NOMO-1 treated with DMSO at 0.1 percent for 48 hours (cell line): ENCODE measurements around the gene OR2H2.

Experiments used
- DNase-seq: peaks from one replicate; lab custom pipeline; 2025; ENCODE audit not compliant: unreplicated experiment; lab: John Stamatoyannopoulos, UW

The OR2H2 gene

DNA sequence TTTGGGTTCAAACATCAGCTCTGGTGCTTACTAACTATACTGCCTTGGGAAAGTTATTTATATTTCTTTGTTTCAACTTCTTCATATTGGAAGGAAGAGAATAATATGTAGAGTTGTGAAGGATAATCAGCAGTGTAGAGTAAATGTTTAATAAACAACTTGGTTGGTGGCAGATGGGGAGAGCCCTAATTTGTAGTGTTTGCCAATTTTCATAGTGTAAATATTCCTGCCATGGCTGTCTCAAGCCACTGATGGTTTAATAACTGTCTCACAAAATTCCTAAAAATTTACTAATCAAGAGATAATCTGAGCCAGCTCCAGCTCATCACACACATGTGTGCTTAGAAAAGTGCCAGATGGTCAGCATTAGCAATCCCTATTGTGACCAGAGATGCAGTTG lies at the start of gene OR2H2:
TSS of gene OR2H2 (plus strand) at position 301 of the 400 bp plus-strand sequence. CDS start 2,824 bp downstream, outside the sequence.
- DNase-seq = no peak

DNA sequence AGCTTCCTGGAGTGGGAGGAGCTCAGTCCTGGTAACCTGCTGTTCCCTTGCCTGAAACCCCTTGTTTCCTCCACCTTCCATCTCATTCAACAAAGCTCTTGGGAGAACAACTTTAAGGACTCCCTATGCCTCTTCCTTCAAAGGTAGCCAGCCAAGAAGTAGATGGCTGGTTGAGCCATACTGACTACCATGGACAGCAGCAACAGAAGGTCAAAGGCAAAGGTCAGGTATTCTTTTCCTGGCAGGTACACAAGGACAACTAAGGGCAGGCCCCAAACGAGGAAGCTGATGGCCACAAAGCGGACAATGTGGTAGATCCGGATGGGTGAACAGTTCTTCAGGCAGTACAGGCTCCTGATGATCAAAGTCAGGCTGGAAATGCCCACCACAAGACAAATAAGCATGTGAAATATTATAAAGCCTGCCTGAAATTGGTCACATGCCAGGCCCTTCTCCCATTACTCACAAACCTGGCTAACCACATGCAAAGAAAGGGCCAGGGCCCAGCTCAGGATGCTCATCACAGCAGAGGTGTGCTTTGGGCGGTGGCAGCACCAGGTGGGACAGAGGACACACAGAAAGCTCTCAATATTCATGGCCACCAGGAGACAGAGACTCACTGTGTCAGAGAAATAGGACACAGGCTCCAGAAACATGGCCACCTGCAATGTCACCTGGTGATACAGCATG lies 47.1 kb upstream of the OR2H2 start:
- DNase-seq = no peak

DNA sequence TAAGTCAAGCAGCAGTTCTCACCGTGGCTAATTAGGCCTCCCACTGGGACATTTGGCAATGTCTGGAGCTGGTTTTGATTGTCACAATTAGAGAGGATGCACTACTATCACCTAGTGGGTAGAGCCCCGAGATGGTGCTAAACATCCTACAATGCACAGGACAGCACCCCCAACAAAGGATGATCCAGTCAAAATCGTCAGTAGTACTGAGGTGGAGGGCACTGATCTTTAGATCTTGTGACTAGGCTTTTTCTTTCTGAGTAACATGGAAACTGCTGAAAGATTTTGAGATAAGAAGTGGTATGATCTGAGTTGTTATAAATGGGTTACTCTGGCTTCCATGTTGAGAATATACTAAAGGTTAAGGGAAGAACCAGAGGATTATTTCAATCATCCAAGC lies 37.3 kb upstream of the OR2H2 start:
- no peak for DNase-seq

DNA sequence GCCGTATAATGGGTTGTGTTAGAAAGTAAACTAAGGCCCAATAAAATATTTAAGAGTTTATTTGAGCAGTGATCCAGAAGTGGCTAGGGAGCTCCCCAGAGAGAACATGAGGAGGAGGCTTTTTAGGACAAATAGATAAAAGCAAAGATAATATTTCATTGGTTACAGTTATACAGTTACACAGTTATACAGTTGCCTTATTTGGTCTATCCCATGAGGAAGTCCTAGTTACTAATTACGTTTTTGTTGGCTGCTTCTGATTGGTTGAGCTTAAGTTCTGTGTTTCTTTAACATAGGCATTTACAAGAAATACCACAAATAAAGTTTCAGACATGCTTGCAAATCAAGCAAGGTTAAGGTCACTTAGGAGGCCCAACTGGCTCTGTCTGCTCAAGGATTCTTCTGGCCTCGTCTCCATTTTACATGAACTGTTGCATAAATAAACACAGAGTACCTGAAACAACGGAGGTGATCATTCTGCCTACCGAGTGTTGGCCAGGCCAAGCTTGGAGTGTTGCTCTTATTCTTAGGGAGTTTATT lies 32.3 kb upstream of the OR2H2 start:
- peak; percentile 60 for DNase-seq

DNA sequence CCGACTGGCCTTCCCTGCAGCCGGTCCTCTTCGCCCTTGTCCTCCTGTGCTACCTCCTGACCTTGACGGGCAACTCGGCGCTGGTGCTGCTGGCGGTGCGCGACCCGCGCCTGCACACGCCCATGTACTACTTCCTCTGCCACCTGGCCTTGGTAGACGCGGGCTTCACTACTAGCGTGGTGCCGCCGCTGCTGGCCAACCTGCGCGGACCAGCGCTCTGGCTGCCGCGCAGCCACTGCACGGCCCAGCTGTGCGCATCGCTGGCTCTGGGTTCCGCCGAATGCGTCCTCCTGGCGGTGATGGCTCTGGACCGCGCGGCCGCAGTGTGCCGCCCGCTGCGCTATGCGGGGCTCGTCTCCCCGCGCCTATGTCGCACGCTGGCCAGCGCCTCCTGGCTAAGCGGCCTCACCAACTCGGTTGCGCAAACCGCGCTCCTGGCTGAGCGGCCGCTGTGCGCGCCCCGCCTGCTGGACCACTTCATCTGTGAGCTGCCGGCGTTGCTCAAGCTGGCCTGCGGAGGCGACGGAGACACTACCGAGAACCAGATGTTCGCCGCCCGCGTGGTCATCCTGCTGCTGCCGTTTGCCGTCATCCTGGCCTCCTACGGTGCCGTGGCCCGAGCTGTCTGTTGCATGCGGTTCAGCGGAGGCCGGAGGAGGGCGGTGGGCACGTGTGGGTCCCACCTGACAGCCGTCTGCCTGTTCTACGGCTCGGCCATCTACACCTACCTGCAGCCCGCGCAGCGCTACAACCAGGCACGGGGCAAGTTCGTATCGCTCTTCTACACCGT lies 31.5 kb upstream of the OR2H2 start:
- DNase-seq = peak; percentile 22

DNA sequence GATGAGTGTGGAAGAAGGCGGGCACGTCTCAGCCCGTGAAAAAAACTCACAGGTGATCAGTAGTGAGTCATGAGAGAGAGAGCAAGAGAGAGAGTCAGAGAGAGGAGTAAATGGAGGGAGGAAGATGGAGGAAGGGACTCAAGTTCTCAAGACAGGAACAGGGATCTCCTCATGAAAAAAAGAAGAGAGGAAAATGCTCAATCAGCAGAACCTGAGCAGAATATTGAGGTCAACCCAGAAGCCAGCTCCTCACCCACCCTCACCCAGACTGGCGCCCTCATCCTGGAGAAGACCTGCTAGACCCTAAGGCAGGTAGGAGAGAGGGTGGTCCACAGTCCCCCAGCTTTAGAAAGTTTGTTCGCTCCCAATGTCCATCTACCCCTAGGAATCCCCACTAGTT lies 30.2 kb upstream of the OR2H2 start:
- no peak for DNase-seq

DNA sequence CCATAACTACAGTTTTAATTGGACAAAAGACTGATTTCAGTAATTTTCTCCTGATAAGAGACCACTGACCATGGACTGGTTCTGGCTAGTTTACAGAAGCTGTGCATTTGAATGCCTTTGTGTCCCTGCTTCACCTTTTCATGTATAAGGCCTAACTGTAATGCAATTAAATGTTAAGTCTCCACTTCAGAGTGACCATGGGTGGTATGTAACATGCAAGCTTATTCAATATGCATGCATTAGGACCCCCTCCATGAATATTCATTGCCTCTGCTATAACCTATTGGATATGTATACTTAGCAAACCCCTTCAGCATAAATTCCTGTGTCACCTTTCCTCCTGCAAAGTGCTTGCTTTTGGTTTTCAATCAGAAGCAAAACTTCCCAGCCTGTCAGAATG lies 27.6 kb upstream of the OR2H2 start:
- DNase-seq = no peak

DNA sequence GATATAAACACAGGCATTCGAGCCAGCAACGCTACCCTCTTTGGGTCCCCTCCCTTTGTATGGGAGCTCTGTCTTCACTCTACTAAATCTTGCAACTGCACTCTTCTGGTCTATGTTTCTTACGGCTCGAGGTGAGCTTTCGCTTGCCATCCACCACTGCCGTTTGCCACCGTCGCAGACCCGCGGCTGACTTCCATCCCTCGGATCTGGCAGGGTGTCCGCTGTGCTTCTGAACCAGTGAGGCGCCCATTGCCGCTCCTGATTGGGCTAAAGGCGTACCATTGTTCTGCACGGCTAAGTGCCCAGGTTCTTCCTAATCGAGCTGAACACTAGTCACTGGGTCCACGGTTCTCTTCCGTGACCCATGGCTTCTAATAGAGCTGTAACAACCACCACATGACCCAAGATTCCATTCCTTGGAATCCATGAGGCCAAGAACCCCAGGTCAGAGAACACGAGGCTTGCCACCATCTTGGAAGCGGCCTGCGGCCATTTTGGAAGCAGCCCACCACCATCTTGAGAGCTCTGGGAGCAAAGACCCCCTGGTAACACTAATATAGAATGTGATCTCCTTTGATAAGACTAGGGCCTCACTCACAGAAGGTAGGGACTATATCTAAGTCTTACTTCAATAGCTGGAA lies 26.4 kb upstream of the OR2H2 start:
- DNase-seq = no peak

DNA sequence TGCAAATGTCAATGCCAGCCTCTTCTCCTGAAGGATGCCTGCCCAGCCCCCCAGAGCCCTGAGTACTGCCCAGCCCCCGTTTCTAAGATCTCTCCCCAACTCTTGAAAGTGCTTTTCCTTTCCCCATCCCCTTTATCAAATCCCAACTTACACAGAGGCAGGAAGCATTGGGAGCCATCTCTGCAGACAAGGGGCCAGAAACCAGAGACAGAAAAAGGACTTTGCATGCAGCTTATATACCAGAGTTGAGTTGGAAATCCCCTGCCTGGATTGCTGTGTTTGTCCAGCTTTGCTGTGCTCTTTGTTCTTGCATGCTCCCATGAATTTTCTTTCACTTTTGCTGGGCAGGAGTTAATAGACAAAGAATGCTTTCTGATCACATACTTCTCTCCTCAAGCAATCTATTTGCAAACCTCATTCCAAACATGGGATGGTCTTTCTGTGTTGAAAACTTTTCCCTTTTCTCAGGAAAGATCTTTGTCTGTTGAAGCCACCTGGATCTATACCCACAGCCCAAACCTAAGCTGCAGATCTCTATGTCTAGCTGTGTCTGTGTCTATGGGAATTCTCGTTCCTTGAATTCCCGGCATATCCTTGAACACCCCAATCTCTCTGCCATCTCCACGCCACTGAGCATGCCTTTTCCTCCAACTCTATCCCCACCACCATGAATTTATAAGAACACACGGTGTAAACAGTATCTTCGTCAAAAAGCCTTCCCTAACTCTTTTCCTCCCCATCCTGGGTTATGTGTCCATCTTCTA lies 25.2 kb upstream of the OR2H2 start, which contains the start of gene UBD:
TSS of gene UBD (minus strand) at position 209 of the 764 bp plus-strand sequence. CDS start at position 178, 31 bp downstream.
- no peak for DNase-seq

DNA sequence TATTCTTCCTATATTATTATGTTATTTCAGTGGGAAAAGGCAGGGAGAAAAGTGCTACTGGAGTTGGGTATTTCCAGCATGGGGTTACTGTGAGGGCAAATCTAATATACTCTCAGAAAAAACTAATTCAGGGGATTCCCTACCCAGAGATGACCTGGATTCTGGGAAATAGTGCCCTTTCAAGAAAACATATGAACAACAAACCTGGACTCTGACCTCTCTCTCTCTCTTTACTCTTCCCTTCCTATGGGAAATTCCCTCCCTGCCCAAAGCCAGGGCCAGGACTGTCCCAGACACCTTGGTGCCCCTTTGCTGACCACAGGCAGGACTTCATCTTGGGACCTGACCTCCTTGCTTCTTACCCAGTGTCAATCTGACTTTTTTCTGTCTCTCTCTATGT lies 23.8 kb upstream of the OR2H2 start:
- no peak for DNase-seq

DNA sequence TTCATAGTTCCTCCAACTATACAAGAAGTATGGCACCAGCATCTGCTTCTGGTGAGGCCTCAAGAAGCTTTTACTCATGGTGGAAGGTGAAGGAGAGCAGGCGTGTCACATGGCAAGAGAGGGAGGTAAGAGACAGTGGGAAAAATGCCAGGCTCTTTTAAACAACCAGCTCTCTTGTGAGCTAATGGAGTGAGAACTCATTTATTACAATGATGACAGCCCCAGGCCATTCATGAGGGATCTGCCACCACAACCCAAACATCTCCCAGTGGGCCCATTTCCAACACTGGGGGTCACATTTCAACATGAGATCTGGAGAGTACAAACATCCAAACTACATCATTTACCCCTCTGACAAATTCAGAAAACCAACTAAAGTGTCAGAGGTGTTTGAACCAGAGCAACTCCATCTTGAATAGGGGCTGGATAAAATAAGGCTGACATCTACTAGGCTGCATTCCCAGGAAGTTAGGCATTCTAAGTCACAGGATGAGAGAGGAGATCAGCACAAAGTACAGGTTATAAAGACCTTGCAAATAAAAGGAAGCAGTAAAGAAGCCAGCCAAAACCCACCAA lies 23.2 kb upstream of the OR2H2 start:
- DNase-seq = no peak

DNA sequence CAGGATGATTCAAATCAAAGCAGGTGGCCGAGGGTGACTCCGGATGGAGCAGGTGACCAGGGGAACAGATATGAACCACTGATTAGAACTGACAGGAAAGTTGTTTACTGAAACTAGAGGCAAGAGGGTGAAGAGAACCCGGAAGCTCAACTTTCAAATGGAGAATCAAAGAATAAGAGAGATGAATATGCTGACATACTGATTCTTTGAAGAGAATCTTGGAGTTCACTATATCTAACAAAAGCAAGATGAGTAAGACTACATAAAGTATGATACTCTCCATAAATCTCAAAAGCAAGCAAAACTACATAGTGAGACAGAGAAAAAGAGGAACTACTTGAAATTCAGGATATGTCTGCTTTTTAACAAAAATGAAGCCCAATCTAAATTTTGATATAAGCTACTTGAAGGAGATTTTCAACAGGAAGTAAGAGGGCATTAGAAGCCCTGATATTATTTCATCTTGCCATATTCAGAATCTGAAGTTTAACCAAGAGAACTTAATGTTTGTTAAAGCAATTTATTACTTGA lies 21.4 kb upstream of the OR2H2 start:
- peak; percentile 2 for DNase-seq

DNA sequence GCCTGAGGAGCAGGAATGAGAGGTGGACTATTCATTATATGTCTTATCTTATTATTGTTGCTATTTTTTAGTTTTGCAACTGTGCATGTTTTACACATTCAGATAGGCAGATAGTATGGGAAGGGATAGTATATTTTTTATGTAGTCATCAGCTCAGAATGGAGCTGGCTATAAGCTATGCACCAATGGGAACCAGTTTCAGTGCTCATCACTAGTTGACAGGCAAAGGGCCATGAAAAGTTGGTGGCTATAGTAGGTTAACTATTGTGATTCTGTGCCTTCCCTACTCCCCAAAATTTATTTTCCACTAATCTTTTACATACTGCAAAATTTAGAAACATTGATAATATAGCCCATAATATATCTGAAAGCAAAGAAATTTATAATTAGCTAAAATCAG lies 20.0 kb upstream of the OR2H2 start:
- no peak for DNase-seq

DNA sequence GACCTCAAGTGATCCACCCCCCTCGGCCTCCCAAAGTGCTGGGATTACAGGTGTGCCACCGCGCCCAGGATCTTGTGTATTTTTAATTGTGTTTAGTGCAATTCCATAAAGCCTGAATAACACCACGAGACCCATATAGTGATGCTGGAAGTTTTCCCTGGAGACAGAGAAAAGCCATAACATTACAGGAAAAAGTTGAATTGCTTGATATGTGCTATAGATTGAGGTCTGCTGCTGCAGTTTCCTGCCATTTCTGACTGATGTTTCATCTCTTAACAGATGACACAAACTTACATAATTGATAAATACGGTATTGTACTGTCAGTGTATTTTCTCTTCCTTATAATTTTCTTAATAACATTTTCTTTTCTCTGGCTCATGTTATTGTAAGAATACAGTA lies 18.1 kb upstream of the OR2H2 start:
- no peak for DNase-seq

DNA sequence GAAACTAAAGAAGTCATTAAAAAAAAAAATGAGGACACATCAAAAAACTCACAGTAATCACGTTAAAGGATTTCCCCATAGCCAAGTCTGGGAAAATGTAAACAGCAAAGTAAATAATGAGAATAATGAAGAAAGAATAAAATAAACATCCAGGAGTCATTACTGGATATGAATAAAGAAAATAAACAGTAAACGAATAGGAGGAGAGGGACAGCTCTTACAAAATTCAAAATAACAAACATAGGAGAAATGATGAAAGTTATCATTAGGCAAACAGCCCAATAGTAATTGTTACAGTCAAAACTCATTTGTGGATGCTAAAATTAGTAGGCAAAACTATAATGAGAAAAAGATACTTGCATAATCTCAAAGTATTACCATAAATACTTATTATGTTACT lies 17.4 kb upstream of the OR2H2 start:
- no peak for DNase-seq

DNA sequence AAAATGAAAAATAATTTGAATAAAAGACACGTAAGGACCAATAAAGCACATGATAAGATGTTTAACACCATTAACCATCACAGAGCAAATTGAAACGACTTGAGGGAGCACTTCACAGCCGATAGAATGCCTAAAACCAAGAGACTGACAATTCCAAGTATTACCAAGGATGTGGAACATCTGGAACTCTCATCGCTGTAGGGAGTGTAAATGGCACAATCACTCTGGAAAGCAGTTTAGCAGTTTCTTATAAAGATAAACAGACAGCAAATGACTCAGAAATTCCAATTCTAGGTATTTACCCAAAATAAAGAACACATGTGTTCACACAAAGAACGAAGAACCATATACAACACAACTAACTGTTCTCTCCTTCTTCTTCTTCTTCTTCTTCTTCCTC lies 16.9 kb upstream of the OR2H2 start:
- DNase-seq = no peak

DNA sequence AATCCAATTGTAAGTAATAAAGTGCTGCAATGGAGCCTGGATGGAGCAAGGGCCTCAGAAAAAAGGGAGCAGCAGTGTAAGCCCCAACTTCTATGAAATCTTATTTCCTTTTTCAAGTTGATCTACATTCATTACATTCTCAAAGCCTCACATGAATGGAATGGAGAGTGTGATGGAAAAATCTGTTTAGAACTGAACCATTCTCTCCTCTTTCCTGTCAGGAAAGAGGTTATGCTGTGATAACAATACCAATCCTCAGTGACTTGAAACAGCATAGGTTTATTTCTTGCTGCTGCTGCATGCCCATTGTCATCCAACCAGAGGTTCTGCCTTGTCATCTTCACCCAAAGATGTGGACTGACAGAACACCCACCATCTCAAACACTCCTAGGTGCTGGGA lies 8.9 kb upstream of the OR2H2 start:
- DNase-seq = no peak

DNA sequence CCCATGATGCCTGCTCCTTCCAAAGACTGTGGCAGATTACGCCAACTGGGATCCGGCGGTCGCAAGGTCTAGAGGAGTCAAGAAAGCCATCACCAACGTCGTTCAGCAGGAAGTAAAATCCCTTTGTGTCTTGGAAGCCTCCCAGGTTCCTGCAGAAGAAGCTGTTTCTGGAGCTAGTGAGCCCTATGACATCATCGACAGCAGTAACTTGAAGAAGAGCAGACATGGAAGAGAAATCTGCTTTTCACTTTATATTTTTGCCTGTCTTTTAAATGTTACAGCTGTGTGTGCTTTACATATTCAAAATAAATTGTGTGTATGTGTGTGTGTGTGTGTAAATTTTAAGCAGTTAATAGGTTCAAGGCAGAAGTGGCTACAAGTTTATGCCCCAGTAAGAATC lies 7.4 kb upstream of the OR2H2 start:
- DNase-seq = no peak

DNA sequence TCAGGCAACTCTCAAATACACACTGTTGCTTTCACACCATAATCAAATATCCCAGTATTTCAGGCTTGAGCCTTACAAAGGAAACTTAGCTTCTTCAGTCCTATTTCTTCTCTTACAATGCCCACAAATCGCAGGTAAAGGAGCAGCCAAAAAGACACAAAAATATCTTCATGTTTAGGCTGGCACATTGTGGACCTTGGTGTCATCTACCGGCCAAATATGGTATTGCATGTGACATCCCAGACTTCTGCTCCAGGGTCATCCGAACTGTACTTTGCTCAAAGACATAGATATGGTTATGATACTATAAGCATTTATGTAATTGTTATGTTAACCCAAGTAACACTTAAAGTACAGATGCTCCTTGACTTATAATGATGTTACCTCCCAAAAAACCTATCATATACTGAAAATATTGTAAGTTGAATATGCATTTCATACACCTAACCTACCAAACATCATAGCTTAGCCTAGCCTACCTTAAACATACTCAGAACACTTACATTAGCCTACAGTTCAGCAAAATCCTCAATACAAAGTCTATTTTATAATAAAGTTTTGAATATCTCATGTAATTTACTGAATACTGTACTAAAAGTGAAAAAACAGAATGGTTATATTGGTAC lies 4.6 kb downstream of the OR2H2 start:
- DNase-seq = peak; percentile 43

DNA sequence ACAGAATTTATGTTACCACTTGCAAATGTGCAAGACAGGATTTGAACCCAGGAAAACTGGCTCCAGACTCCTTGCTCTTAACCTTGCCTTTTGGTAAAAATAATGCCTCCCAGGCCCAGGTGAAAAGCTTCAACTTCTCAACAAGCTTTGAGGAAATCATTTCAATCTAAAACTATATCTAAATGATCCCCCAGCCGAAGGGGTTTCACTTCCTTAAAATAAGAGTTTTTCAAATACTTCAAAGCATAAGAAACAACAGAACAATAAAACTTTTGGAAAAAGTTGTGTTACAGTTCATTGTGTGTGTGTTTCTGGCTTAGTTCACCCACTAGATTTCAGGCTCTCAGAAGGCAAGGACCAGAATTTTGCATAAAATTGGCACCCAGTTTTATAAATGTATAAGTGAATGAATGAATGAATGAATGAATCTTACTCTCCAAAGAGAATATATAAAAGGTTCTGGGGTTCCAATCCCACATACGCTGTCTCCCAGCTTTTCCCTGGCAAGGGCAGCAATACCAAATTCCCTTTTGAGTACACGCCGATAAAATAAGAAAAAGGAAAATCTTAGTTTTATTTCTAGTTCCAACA lies 5.4 kb downstream of the OR2H2 start:
- DNase-seq = peak; percentile 36
